Activated CD8-positive, alpha-beta memory T cell treated with anti-CD3 and anti-CD28 coated beads, Interleukin-2, amount 50 U/mL, for 24 hours (primary cell): Measurements from ENCODE around the gene COA8.
A peak's percentile ranks its signal among the peaks of the same experiment; 100 is the strongest.
"Not testable (repeated sequence)": the region's sequence is repeated elsewhere in the genome, so short reads cannot be mapped to it uniquely, and the experiment has no call there.

Experiments
- DNase-seq: peaks from one replicate; pipeline ENCODE4 v3.0.0-alpha.2; 2020; ENCODE audit errors: extremely low read depth

Gene COA8

DNA sequence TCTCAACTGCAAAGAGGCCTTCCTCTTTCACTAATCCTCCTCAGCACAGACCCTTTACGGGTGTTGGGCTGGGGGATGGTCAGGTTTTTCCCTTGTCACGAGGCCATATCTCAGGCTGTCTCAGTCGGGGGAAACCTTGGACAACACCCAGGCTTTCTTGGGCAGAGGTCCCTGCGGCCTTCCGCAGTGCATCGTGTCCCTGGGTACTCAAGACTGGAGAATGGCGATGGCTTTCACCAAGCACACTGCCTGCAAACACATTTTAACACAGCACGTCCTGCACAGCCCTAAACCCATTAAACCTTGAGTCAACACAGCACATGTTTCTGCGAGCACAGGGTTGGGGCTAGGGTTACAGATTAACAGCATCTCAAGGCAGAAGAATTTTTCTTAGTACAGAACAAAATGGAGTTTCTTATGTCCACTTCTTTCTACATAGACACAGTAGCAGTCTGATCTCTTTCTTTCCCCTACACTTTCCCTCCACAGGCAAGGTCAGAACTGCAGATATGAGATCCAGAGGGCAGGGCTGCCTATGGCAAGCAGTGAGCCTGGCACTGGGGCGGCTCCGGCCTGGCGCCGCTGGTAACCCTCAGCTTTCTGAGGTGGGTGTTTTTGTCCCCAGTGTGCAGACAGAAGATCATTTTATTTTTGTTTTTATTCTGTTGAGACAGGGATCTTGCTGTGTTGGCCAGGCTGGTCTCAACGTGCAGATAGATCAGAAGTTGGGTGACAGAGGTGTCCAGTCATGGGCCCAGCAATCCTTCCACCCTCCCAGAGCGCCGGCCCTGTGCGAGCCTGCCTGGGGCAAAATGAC lies 37.1 kb upstream of the COA8 start:
- DNase-seq = not testable (repeated sequence)

DNA sequence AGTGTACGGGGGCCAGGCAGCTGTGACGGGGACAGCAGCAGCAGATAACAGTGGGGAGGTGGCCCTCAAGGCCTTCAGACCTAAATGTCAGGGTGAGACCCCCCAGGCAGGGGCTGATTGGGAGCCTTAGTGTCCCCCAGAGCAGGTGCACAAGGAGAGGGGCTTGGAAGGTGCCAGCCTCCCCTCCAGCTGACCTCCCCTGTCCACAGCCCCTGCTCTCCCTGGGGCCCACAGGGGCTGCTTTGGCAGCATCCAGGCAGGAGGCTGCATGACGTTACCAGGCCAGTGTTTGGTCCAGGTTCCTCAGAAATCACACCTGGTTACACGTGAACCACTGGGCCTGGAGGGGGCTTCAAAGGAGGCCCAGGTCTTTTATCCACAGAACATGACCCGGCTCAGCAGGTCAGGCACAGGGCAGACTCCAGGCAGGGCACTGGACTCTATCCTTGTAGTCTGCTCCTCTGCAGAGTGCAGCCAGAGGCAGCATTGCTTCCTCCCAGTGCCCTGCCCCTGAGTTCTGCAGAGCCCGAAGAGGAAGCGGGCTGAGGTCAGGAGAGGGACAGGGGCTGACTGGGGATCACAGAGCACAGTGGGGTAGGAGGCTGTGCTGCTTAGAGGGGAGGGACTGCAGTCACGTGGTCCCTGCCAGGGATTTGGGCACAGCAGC lies 36.4 kb upstream of the COA8 start:
- DNase-seq = no peak

DNA sequence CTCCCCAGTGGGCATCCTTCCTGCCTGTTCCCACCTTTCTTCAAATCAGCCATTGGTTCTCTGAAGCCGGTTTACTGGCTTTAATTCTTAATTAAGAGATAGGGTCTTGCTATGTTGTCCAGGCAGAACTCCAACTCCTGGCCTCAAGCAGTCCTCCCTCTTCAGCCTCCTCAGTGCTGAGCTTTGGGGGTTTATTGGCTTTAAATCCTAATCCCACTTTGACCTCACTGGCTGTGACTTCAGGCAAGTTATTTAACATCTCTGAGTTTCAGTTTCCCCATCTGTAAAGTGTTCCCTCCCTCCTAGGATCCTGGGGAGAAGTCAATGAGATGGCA lies 35.9 kb upstream of the COA8 start:
- DNase-seq = no peak

GRCh38 chr14:103527408-103528145 lies 35.2 kb upstream of the COA8 start:
- no peak for DNase-seq

DNA sequence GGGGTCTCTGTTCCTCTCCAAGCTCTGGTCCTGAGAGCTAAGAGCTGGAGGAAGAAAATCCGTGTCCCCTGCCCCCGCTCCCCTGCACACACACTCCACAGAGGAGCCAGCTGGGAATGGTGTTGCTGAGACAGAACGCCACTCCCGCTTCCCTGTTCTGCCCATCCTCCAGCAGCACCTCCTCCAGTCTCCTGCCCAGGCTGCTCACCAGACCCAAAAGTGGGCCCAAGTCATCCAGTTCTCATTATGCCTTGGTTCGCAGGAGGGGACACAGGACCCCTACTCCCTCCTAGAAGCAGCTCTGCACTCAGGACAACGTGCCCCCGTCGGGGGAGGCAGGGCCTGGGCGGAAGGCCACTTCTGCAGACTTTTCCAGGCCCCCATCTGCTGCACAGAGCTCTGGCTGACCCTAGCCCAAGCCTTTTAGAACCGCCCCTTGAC lies 34.6 kb upstream of the COA8 start:
- no peak for DNase-seq

DNA sequence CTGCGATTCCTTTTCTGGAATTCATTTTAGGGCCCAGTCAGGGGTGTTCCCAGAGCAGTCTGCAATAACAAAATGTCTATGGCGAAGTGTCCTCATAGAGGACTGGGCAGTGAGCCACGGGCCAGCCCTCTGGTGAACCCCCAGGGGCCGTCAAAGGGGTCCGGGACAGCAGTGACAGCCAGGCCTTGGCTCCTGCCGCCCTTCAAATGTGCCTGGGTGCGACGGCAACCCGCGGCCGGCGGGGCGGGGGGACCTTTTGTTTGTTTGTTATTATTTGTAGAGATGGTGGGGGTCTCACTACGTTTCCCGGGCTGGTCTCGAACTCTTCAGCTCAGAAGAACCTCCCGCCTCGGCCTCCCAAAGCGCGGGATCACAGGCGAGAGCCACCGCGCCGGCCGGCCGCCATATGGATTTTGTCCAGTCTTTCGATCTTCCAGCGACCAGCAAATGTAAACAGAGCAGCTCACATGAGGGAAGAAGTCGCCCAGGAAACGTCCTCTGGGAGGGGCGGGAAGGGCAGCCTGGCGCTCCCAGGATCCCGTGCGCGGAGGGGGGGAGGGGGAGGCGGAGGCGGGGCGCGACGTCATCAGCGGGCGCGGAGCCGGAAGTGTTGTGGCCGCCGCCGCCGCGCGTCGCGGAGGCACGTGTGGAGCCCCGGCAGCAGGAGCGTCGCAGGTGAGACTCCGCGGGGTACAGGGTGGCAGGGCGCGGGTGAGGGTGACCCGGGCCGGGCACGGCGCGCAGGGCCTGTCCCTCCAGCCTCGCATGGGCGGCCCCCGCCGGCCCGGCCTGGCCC lies 34.0 kb upstream of the COA8 start, which contains the start of gene TRMT61A:
Gene TRMT61A (plus strand): TSS at position 610 of the 796 bp plus-strand sequence. CDS start 783 bp downstream, outside the sequence.
- peak; percentile 40 for DNase-seq

- no peak for DNase-seq
Observed at GRCh38 chr14:103529383-103530365, 33.1 kb upstream of the COA8 start.

DNA sequence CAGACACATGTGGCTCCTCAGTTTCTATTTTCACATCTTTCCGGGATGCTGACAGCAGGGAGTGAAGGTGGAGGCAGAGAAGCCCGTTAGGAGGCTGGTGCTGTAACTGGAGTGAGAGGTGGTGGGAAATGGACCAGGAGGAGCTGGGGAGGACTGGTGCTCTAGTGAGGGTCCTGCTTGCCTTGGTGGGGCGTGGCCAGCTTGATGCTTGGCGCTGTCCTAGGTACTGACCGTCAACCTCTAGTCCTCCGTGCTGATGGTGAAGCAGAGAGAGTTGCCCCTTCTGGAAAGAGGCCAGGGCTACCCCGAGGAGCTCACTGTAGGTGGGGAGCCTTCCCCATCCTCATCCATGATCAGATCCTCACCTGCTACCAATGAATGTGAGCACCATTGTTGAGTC lies 32.4 kb upstream of the COA8 start:
- no peak for DNase-seq

DNA sequence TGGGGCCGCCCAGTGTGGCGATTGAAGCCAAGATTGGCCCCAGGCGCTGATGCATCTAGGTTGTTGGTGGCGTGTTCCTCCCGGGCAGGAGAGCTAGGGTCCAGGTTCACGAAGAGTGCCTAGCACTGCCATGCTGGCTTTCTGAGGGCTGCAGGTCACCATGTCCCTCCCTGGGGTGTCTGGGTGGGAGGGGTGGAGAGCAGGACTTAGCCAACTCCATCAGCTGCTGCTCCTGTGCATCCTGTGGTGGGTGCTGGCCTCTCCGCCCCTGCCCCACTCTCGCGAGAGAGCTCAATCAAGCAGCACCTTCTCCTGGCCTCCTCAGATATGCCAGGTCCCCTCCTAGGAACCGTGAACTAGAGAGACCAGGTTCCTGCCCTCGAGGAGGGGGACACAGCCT lies 31.9 kb upstream of the COA8 start:
- DNase-seq = no peak

DNA sequence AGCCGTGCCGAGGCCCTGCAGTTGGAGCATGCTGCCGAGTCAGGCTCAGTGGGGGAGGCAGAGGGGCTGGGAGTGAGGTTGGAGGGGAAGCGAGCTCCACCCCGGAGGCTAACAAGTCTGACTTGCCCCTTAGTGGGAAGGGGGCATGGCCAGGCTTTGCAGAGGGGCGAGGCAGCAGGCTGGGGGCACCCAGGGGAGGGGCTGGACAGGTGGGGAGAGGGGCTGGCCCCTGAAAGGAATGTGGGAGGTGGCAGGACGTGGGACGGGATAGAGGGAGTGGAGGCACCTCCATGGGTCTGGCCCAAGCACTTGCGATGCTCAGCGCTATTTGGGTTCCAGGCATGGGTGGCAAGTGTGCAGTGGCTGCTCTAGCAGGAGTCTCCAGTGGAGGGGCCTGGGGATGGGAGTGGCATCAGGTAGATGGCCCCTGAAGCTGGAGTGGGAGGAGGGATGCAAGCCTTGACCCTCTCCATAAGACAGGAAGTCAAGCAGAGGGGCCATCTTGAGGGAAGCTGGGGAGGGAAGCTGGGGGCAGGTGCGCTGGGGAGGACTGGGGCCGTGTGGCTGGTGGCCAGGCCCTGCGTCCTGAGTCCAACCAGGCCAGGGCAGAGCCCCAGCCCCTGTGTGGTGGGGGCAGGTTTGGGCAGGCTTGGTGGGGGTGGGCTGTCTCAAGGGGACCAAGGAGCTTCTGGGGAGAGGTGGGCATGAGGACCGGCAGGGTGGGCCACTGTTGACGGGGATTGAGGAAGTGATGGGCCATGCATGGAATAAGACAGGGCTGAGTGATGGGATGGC lies 31.1 kb upstream of the COA8 start:
- no peak for DNase-seq

DNA sequence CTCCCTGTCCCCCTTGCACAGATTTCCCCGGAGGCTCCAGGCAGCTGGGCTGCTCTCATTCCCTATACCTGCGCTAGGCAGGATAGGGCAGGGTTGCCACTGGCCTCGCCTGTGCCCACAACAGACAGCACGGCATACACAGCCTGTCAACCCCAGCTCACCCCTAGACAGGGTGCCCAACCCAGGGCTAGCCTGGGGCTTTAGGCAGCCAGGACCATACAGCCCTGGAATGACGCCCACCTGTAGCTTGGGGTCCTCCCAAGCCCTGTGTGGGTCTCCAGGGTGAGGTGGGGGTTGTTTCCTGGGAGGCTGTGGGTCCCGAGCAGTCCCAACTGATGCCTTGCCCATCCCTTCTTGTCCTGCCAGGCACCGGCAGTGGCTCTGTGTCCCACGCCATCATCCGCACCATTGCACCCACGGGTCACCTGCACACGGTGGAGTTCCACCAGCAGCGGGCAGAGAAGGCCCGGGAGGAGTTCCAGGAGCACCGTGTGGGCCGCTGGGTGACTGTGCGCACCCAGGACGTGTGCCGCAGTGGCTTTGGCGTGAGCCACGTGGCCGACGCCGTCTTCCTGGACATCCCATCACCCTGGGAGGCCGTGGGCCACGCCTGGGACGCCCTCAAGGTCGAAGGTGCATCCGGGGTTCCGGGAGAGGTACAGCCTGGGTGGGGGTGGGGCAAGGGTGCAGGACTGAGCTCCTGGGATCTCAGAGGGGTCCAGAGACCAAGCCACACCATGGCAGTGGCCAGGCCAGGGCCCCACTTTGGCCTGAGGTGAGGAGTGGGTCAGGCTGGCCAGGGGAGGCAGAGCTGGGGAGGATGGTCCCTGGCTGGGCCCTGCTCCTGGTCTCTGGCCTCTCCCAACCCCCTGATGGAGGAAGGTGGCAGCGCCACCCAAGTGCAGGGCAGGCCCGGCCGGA lies 30.3 kb upstream of the COA8 start:
- no peak for DNase-seq

DNA sequence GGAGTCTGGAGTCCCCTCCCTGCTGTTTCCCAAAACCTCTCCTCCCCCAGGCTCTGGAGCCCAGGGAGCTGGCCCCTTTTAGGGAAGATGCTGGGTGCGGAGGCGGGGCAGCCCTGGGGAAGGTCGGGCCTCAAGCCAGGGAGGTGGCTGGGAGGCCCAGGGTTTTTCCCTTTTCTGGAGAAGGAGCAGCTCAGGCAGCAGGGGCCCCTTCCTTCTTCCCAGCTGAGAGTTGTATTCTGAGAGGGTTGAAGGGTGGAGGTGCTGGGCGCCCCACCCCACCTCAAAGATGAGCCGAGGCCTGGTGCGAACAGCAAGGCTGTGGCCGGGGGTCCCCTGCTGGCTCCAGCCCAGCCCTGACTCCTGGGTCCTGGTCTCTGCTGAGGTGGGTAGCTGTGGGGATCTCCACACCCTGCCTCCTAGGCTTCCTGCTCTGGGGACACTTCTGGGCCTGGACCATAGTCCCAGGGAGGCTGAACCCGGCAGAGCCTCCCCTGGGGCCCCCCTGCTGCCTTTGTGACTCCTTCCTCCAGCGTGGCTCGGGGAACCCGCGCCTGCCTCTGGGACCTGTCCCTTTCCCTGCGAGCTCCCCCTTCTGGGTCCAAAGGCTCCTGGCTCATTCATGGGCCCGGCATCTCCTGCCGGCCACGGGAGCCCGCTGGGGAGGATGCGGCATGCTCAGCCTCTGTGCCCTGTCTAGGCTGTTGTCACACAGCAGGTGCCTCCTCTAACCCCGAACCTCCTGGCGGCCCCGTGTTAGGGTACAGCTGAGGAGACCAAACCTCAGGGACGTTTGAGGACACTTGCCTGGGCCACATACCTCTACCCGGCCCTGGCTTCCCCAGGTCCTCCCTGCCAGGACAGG lies 29.4 kb upstream of the COA8 start:
- no peak for DNase-seq

DNA sequence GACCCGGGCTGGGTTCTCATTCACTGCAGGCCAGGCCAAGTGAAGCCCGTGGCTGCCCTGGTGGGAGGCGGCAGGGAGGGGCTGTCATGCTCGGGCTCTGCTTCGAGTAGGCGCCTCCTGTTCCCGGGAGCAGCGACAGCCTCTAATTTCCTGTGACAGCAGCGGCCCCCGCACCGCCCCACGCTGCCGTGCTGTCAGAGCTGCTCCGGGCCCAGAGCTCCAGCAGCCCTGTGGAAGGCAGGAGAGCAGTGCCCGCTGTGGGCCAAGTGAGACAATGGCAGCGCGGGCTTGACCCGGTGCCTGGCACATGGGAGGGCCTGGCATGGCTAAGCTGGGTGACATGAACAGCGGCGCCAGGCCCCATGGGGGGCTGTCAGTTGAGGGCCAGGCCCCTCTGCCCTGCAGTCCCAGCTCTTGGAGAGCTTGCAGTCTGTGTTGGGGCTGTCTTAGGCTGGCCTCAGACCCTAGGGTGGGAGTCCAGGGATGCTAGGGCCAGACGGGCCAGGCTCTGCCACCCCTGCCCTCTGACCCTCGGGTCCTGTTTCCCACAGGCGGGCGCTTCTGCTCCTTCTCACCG lies 28.7 kb upstream of the COA8 start:
- DNase-seq = no peak

DNA sequence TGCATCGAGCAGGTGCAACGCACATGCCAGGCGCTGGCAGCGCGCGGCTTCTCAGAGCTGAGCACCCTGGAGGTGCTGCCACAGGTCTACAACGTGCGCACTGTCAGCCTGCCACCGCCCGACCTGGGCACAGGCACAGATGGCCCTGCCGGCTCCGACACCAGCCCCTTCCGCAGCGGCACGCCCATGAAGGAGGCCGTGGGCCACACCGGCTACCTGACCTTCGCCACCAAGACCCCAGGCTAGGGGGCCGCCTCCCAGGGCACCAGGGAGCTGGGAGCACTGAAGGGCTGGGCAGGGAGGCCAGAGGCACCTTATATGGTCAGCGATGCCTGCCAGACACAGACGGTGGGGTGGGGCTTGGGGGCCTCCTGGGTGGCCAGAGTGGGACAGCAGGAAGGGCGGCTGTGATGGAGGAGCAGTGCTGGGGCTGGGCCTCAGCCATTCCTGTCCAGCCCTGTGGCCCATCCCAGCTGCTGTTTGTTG lies 28.1 kb upstream of the COA8 start:
- DNase-seq = no peak

- DNase-seq = no peak
Observed at GRCh38 chr14:103535081-103535890, 27.5 kb upstream of the COA8 start.

DNA sequence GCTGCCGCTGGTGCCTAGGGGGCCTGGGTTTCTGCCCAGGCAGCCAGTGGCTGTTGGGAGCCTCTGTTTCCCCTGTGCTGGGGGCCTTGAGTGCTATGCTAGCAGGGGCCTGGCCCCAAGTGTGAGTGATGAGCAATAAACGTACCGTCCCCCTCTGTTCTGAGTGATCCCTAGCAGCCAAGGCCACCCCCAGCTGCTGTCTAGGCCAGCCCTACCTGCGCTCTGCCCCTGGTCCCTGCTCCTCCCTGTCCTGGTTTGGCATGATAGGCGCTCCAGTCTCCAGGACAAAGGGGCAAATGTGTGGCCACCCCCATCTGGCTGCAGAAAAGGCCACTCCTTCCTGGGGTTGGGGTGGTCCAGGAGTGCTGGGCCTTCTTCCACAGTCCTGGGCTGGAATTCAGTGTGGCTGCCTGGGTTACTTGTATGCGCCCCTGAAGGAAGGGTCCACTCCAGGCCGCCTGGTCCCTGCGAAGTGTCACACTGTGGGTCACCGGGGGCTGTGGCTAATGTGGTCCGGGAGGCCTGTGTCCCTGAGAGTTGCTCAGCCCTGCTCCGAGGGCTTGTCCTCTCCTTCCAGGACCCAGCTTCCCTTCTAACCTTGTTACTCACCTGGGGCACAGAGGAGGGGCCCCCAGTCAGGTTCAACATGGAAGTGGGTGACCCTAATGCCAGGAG lies 26.7 kb upstream of the COA8 start:
- no peak for DNase-seq
